ENCODE measurements around the gene RIN1.
"Not testable (repeated sequence)": the region's sequence is repeated elsewhere in the genome, so short reads cannot be mapped to it uniquely, and the experiment has no call there.

Gene RIN1

GRCh38 chr11:66317723-66318599, 18.3 kb downstream of the RIN1 start:
- DNase-seq: peak; percentile 85

DNA sequence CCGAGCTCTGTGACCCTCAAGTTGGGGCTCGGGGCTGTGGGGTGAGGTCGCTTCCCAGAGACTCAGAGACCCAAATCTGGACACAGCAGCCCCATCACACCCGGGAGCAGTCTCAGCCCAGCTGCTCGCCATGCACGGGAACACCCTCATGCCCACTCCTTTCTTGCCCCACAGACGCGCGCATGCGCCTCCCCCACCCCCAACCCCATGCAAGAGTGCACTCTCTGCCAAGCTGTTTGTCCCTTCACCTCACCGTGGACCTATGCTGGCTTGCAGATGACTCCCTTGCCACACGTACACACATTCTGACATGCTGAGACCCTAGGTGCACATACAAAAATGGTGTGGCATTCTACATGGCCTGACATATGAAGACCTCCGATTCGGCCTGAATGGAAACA, 18.9 kb downstream of the RIN1 start:
- peak; percentile 15 for DNase-seq

GRCh38 chr11:66316849-66317251, 19.4 kb downstream of the RIN1 start, which contains the start of gene CD248:
CD248 (minus strand) TSS chr11:66317044; CDS start chr11:66317027, 17 bp downstream.
- DNase-seq: no peak

DNA sequence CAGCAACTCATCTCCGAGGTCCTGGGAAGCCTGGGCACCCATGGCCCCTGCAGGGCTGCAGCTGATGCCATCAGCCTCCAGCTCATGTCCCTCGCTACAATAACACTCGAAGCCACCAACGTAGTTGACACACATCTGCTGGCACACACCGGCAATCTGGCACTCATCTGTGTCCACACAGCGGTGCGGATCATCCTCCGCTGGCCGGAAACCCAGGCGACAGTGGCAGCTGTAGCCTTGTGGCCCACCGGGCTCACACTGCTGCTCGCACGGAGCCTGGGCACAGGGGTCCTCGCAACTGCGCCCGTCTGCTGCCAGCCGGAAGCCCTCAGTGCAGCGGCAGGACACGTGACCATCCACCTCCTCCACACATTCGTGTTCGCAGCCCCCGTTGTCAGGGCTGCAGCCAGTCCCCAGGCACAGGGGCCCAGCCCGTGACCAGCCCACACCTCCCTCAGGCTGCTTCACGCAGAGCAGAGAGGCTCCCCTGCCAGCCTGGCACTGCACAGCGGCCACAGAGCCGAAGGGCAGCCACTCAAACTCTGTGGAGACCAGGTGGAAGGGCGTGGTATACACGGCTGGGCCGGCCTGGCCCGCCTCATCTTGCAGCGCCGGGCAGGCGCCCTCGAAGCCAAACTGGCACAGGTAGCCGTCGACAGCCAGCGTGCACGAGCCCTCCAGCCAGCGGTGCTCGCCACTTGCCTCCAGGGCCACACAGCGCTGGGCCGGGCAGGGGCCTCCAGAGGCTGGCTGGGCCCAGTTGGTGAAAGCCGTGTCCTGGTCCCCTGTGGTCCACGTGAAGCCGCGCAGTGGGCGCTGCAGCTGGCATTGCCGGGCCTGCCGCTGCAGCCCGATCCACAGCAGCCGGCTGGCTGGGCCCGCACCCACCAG, 20.1 kb downstream of the RIN1 start:
- DNase-seq: no peak

- DNase-seq: no peak
These were observed 20.7 kb downstream of the RIN1 start for GRCh38 chr11:66315498-66315885.

DNA sequence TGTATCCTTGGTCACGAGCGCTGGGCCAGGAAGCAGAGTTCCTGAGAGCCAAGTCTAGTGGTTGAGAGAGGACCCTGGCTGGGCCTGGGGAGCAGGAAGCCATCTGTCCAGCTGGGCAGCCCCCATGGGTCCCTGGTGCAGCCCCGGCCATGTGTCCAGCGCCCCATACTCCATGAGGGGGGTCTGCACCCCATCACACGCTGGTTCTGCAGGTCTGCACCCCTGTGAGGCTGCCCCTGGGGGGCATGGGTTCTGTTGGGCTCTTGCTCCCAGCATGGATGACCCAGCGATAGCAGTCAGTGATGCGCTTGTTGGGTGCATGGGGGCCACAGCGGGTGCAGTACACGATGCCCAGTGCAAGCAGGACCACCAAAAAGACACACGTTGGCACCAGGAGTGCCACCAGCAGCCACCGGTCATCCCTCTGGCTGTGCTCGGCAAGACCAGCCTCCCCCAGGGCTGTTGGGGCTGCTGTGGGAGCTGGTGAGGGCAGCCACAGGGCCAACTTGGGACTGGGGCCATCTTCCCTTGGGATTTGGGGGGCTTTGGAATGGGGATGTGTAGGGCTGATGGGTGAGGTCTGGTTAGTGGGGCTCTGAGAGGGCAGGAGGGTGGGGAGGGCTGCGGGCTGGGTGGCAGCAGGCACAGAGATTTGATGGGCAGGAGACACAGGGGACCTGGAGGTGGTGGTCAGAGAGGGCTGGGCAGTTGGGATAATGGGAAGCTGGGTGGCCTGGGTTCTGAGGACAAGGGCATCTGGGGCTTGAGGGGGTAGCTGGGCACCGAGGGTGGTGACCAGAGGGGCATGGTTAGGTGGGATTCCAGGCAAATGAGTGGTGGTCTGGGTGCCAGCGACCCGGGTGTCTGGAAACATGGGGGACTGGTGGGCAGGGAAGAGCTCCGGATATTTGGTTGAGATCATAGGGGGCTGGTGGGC, 21.4 kb downstream of the RIN1 start:
- DNase-seq: no peak

DNA sequence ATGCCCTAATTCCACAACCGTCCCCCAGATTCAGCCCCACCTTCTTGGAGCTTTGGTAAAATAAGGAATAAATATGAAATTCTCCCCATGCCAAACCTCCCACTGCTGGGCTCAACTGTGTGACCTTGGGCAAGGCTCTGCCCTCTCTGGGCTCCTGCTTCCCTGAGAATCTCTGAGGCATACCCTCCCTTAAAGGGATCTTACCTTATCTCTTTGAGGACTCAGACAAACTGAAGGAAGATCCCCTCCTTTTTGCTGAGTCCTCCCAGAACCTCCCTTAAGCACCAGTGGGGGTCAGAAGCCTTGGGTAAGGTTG, 22.1 kb downstream of the RIN1 start:
- no peak for DNase-seq

- DNase-seq: no peak
These were observed 22.7 kb downstream of the RIN1 start for GRCh38 chr11:66313321-66314185.

GRCh38 chr11:66312549-66313320, 23.5 kb downstream of the RIN1 start:
- peak; percentile 98 for DNase-seq

- peak; percentile 88 for DNase-seq
These were observed 24.2 kb downstream of the RIN1 start for GRCh38 chr11:66311965-66312548.

DNA sequence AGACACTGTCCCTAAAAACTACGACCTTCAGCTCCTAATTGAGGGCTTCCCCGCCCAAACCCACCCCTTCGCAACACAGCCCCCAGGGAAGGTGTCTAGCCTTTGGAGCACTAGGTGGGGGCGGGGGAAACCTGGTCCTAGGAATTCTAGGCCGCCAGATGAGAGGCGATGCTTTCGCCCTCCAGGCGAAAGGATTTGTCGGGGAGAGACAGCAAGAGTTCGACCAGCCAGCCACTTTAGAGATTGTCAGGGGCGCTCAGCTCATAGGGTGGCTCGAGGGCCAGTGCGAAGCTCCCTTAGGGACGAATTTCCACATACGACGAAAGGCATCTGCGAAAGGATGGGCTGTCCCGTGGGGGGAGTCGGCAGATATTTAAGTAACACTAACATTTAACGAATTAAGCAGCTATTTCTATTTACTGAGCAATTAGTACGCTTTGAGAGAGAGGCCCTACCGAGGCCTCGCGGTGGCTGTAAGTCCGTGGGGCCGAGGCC, 24.7 kb downstream of the RIN1 start:
- no peak for DNase-seq

- DNase-seq: not testable (repeated sequence)
These were observed 25.3 kb downstream of the RIN1 start for GRCh38 chr11:66310803-66311440.

DNA sequence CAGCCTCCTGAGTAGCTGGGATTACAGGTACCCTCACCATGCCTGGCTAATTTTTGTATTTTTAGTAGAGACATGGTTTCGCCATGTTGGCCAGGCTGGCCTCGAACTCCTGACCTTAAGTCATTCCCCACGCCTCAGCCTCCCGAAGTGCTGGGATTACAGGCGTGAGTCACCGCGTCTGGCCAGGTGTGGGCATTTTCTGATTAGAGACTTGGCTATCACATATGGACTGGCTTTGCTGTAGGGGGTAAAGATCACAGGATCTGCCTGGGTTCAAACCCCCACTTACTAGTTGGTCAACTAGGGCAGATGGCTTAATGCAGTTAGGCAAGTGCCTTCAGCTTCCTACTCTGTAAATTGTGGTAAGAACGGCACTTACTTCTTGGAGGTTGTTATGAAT, 25.9 kb downstream of the RIN1 start:
- DNase-seq: no peak

DNA sequence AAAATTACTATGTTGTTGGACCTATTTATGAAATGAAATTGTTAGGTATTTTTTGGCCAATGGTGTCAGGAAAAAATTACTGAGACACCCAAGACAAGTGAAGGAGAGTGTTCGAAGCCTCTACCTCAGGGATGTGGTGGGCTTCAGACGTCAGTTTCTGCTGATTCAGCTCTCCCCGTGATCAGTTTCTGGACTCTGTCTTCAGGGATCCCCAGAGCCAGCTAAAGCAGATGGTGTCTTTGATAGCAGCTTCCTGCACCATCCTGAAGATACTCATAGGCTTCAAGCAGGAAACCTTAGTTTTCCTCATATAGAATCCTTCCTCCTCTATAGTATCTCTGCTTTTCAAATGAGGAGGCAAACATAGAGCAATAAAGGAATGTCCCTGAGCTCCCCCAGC, 26.8 kb downstream of the RIN1 start:
- no peak for DNase-seq

DNA sequence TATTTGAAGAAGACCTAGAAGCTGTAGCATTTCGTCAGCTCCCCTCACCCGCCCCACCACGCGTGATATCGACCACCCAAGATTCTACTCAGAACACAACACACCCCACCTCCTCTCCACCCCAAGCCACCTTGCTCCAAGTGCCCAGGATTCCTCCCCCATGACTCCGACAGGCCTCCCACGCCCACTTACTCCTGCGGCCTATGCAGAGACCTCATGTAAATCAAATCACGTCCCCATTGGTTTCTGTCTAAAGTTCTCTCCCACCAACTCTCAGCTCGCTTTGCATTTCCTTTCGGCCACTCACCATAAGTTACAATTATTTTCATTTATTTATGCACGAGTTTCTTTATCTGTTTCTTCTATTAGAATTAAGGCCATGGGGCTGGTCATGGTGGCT, 33.6 kb downstream of the RIN1 start:
- no peak for DNase-seq

DNA sequence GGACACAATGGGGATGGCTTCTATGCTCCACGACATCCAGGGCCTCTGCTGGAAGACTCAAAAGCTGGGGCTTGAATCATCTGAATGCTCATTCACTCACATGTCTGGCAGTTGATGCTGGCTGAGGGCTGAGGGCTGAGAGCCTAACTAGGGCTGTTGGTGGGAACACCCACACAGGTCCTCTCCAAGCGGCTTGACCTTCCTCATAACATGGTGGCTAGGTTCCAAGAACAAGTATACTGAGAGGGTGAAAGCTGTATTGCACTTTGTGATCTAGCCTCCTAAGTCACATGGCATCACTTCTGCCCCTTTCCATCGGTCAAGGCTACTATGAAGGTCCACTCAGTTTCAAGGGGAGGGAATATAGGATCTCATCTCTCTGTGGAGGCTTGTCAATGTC, 37.0 kb downstream of the RIN1 start:
- DNase-seq: peak; percentile 33

DNA sequence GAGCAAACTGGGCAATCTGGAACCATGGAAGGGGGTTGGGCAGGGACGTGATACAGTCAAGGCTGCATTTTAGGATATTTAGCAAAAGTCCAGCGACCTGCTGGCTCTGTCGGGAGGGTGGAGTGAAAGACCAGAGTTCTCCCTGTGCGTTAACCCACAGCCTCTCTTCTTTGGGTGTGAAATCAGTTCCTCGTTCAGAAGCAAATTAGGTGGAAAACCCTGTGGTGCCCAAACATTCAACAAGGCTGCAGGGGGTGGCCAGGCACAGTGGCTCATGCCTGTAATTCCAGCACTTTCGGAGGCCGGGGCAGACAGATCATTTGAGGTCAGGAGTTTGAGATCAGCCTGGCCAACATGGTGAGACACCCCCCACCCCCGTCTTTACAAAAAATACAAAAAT, 38.6 kb downstream of the RIN1 start:
- no peak for DNase-seq

DNA sequence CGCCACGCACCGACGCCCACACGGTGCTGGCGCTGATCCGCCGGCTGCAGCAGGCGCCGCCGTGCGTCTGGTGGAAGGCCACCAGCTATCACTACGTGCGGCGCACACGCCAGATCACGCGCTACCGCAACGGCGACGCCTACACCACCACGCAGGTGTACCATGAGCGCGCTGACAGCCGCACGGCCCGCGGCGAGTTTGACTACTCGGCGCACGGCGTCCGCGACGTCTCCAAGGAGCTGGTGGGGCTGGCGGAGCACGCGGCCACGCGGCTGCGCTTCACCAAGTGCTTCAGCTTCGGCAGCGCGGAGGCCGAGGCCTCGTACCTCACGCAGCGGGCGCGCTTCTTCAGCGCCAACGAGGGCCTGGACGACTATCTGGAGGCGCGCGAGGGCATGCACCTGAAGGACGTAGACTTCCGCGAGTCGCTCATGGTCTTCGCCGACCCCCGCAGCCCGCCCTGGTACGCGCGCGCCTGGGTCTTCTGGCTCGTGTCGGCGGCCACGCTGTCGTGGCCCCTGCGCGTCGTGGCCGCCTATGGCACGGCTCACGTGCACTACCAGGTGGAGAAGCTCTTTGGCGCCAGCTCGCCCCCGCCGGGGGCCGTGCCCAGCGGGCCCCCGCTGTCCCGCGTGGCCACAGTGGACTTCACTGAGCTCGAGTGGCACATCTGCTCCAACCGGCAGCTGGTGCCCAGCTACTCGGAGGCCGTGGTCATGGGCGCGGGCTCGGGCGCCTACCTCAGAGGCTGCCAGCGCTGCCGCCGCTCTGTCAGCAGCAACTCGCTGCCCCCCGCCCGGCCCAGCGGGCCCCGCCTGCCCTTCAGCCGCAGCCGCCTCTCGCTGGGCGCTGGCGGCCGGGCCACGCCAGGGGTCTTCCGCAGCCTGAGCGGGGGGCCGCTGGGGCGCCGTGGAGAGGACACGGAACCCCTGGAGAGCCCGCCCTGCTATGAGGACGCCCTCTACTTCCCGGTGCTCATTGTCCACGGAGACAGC, 41.3 kb downstream of the RIN1 start:
- DNase-seq: no peak

Measured in suppressor macrophage treated with lipopolysaccharide for 4 hours (primary cell).